ENCODE data around the gene LHFPL6. TPM values are rescaled to one million over a fixed set of nuclear protein-coding genes. Genes with fewer than 3 reads are reported as not detected.

Gene LHFPL6
- total RNA-seq, 1 donor from 2014 or later = 31.4 TPM

DNA sequence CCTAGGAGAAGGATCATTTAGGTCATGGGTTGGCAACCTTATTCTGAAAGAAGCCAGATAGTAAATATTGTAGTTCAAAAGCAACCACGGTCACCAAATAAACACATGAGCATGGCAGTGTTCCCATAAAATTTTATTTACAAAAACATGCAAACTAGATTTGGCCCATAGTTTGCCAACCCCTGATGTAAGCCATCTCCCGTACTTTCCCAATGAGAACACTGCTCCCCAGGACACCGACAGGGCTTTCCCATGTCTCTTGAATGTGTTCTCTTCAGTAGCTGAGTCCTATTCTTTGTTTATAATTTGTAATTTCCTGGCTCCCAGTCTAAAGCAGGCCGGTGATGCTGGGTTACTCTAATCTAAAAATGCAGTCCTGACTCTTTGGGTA lies 239.6 kb downstream of the LHFPL6 start:
- Histone ChIP-seq H3K9me3 (ENCODE audit: insufficient read depth, low read depth, low read length) (no peaks in the 10 kb centered on the region), H3K79me2 (ENCODE audit: insufficient read depth, low read length) (no peaks in the 10 kb centered on the region), H2AFZ (ENCODE audit: low read depth, low read length) (no peak overlapping the region), H3K4me3 (ENCODE audit: insufficient read depth, low read depth, low read length) (no peak overlapping the region), H3K36me3 (ENCODE audit: insufficient read depth, low read length) (no peaks in the 10 kb centered on the region), H3K27me3 (ENCODE audit: insufficient read depth, low read length) (no peaks in the 10 kb centered on the region), H3K27ac (ENCODE audit: low read depth, low read length) (no peak overlapping the region), H3K4me2 (ENCODE audit: low read length) (no peak overlapping the region), H3K9ac (ENCODE audit: low read length) (no peak overlapping the region), H4K20me1 (ENCODE audit: insufficient read depth, low read length) (no peaks in the 10 kb centered on the region), H3K4me1 (ENCODE audit: insufficient read depth, low read length) (peaks cover 6% of the 10 kb centered on the region)
- no peak for DNase-seq (ENCODE audit: low read depth)
- Mint-ChIP-seq H3K36me3 (ENCODE audit: low read depth, unreplicated experiment) (peaks cover 2% of the 10 kb centered on the region), H3K4me1 (ENCODE audit: low read depth, unreplicated experiment) (peaks cover 19% of the 10 kb centered on the region), H3K9me3 (ENCODE audit: unreplicated experiment) (no peaks in the 10 kb centered on the region), H3K27ac (ENCODE audit: unreplicated experiment) (no peak overlapping the region), H3K4me3 (ENCODE audit: unreplicated experiment) (no peak overlapping the region), H3K27me3 (ENCODE audit: low read depth, unreplicated experiment) (no peaks in the 10 kb centered on the region)
- no peak for FAIRE-seq
- no peak for TF ChIP-seq EZH2 (IDR thresholded peaks at IDR 0.05; ENCODE audit: insufficient read depth, low read length)
- TF ChIP-seq, protein P1, sequence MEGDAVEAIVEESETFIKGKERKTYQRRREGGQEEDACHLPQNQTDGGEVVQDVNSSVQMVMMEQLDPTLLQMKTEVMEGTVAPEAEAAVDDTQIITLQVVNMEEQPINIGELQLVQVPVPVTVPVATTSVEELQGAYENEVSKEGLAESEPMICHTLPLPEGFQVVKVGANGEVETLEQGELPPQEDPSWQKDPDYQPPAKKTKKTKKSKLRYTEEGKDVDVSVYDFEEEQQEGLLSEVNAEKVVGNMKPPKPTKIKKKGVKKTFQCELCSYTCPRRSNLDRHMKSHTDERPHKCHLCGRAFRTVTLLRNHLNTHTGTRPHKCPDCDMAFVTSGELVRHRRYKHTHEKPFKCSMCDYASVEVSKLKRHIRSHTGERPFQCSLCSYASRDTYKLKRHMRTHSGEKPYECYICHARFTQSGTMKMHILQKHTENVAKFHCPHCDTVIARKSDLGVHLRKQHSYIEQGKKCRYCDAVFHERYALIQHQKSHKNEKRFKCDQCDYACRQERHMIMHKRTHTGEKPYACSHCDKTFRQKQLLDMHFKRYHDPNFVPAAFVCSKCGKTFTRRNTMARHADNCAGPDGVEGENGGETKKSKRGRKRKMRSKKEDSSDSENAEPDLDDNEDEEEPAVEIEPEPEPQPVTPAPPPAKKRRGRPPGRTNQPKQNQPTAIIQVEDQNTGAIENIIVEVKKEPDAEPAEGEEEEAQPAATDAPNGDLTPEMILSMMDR (IDR thresholded peaks at IDR 0.05; ENCODE audit: insufficient read depth, low read depth, low read length) = no peak

GRCh38 chr13:39362652-39363381 lies 240.2 kb downstream of the LHFPL6 start:
- Histone ChIP-seq H3K27ac (ENCODE audit: low read depth, low read length) (no peak overlapping the region), H2AFZ (ENCODE audit: low read depth, low read length) (no peak overlapping the region), H4K20me1 (ENCODE audit: insufficient read depth, low read length) (no peaks in the 10 kb centered on the region), H3K9ac (ENCODE audit: low read length) (no peak overlapping the region), H3K36me3 (ENCODE audit: insufficient read depth, low read length) (no peaks in the 10 kb centered on the region), H3K4me2 (ENCODE audit: low read length) (no peak overlapping the region), H3K9me3 (ENCODE audit: insufficient read depth, low read depth, low read length) (no peaks in the 10 kb centered on the region), H3K79me2 (ENCODE audit: insufficient read depth, low read length) (no peaks in the 10 kb centered on the region), H3K4me1 (ENCODE audit: insufficient read depth, low read length) (peaks cover 6% of the 10 kb centered on the region), H3K27me3 (ENCODE audit: insufficient read depth, low read length) (no peaks in the 10 kb centered on the region), H3K4me3 (ENCODE audit: insufficient read depth, low read depth, low read length) (no peak overlapping the region)
- no peak for FAIRE-seq
- Mint-ChIP-seq H3K27ac (ENCODE audit: unreplicated experiment) (no peak overlapping the region), H3K9me3 (ENCODE audit: unreplicated experiment) (no peaks in the 10 kb centered on the region), H3K4me1 (ENCODE audit: low read depth, unreplicated experiment) (peaks cover 19% of the 10 kb centered on the region), H3K27me3 (ENCODE audit: low read depth, unreplicated experiment) (no peaks in the 10 kb centered on the region), H3K4me3 (ENCODE audit: unreplicated experiment) (no peak overlapping the region), H3K36me3 (ENCODE audit: low read depth, unreplicated experiment) (peaks cover 2% of the 10 kb centered on the region)
- no peak for DNase-seq (ENCODE audit: low read depth)
- no peak for TF ChIP-seq EZH2 (IDR thresholded peaks at IDR 0.05; ENCODE audit: insufficient read depth, low read length)
- TF ChIP-seq, protein P1 (IDR thresholded peaks at IDR 0.05; ENCODE audit: insufficient read depth, low read depth, low read length) = no peak

DNA sequence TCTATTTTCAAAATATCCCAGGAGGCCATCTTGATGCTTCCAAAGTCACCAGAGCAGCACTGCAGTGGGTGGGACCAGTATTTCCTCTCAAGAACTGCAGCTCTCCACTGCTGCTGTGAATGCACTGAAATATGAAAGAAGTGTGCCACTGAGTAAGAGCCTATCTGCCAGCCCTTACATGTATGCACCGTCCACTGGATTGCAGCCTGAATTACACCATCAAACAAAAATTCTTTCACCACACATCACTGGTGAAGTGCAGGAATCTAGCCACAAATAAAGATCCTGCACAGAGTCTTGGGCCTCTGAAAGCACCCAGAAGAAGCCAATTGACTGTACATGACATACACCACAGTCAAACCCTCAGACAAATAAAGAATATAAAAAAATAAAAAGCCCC lies 249.0 kb downstream of the LHFPL6 start:
- no peak overlapping the region for H2AFZ ChIP-seq (ENCODE audit: low read depth, low read length)
- H3K27ac Mint-ChIP-seq (ENCODE audit: unreplicated experiment) = peak overlapping the region; percentile 27
- no peak overlapping the region for H3K4me3 ChIP-seq (ENCODE audit: insufficient read depth, low read depth, low read length)
- peaks cover 6% of the 10 kb centered on the region for H3K4me1 Mint-ChIP-seq (ENCODE audit: low read depth, unreplicated experiment)
- H3K4me3 Mint-ChIP-seq (ENCODE audit: unreplicated experiment) = no peak overlapping the region
- no peak overlapping the region for H3K4me2 ChIP-seq (ENCODE audit: low read length)
- H3K27me3 Mint-ChIP-seq (ENCODE audit: low read depth, unreplicated experiment) = no peaks in the 10 kb centered on the region
- TF ChIP-seq, protein P1 (IDR thresholded peaks at IDR 0.05; ENCODE audit: insufficient read depth, low read depth, low read length) = no peak
- no peak for TF ChIP-seq EZH2 (IDR thresholded peaks at IDR 0.05; ENCODE audit: insufficient read depth, low read length)
- no peaks in the 10 kb centered on the region for H3K36me3 ChIP-seq (ENCODE audit: insufficient read depth, low read length)
- H3K9ac ChIP-seq (ENCODE audit: low read length) = no peak overlapping the region
- no peaks in the 10 kb centered on the region for H3K27me3 ChIP-seq (ENCODE audit: insufficient read depth, low read length)
- DNase-seq (ENCODE audit: low read depth) (peak; percentile 78), FAIRE-seq (no peak)
- H3K9me3 Mint-ChIP-seq (ENCODE audit: unreplicated experiment) = peaks cover 10% of the 10 kb centered on the region
- no peaks in the 10 kb centered on the region for H3K9me3 ChIP-seq (ENCODE audit: insufficient read depth, low read depth, low read length)
- H3K27ac ChIP-seq (ENCODE audit: low read depth, low read length) = no peak overlapping the region
- peaks cover 12% of the 10 kb centered on the region for H3K79me2 ChIP-seq (ENCODE audit: insufficient read depth, low read length)
- no peaks in the 10 kb centered on the region for H3K36me3 Mint-ChIP-seq (ENCODE audit: low read depth, unreplicated experiment)
- H3K4me1 ChIP-seq (ENCODE audit: insufficient read depth, low read length) = peaks cover 9% of the 10 kb centered on the region
- no peaks in the 10 kb centered on the region for H4K20me1 ChIP-seq (ENCODE audit: insufficient read depth, low read length)

Data from astrocyte (in vitro differentiated cells and primary cell).